Activated CD8-positive, alpha-beta T cell treated with anti-CD3 and anti-CD28 coated beads for 36 hours (primary cell): ENCODE measurements around the gene ECHDC3. TPM values are rescaled to one million over a fixed set of nuclear protein-coding genes. Genes with fewer than 3 reads are reported as not detected.

ENCODE experiments used
- ATAC-seq: fragments of 200-7000 bp; cut with Tn5 transposase; one replicate; pipeline ENCODE4 v1.10.0; 2021; ENCODE audit warnings: mild to moderate bottlenecking, moderate library complexity
- CTCF ChIA-PET: fragments of 350-600 bp; sonication (Branson Sonifier 250); formaldehyde crosslinking; loops from one replicate; lab custom pipeline; 2021; ENCODE audit warnings: antibody characterized with exemption; lab: Charles Lee
- POLR2A ChIA-PET: fragments of 350-600 bp; sonication (Branson Sonifier 250); formaldehyde crosslinking; loops from one replicate; lab custom pipeline; 2021; ENCODE audit warnings: antibody characterized with exemption; lab: Charles Lee
- DNase-seq: peaks from one replicate; pipeline ENCODE4 v3.0.0-alpha.2; 2020
- H3K27ac Mint-ChIP-seq: one replicate; pipeline ENCODE4 v1.8.0; 2021; ENCODE audit warnings: mild to moderate bottlenecking, mixed read lengths
- H3K27me3 Mint-ChIP-seq: one replicate; pipeline ENCODE4 v1.8.0; 2021; ENCODE audit warnings: mixed read lengths
- H3K36me3 Mint-ChIP-seq: one replicate; pipeline ENCODE4 v1.8.0; 2021; ENCODE audit warnings: low read depth, mixed read lengths
- H3K4me1 Mint-ChIP-seq: one replicate; pipeline ENCODE4 v1.8.0; 2021; ENCODE audit warnings: low read depth, mixed read lengths
- H3K4me3 Mint-ChIP-seq: one replicate; pipeline ENCODE4 v1.8.0; 2021; ENCODE audit warnings: mild to moderate bottlenecking, moderate library complexity, mixed read lengths
- H3K9me3 Mint-ChIP-seq: one replicate; pipeline ENCODE4 v1.8.0; 2021; ENCODE audit warnings: mixed read lengths
- CTCF ChIP-seq: fragments of 200-600 bp; IDR thresholded peaks from one replicate; pipeline ENCODE4 v1.8.0; 2022; ENCODE audit warnings: antibody characterized with exemption, mild to moderate bottlenecking
- intact Hi-C: fragments of 100-400 bp; cut with micrococcal nuclease; formaldehyde crosslinking; loops from one replicate; pipeline ENCODE4 v1.10.0; 2022
- total RNA-seq, 2 experiments: library from RNA; stranded (reverse); gene quantifications; one replicate each; pipeline ENCODE4 v1.2.3, GENCODE V29; 2021

Gene ECHDC3
- total RNA-seq, 2 experiments from 2014 or later = 1.1 to 1.7 TPM

DNA sequence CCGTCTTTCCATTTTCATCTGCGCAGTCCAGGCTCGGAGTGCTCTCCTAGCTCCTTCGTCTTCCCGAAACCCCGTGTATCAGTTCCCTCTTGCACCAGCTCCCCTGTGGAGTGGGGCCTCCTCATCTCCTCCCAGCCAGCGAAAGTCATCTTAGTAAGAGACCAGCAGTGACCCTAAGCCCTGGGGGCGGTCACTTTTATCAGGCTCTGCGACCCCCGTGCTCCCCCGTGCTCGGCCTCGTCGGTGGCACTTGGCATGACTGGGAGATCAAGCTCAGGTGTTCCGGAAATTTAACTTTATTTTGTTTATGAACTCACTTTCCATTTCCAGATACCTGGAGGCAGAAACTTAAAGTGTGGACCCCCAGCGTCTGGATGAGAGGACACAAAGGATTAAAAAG is 574 bp upstream of the ECHDC3 start:
- ChIA-PET CTCF (no interaction called here), POLR2A (no interaction called here)
- intact Hi-C loops = no loop called here
- Mint-ChIP-seq H3K4me1 (peaks cover 7% of the 10 kb centered on the region), H3K4me3 (peak overlapping the region; percentile 56), H3K27me3 (peaks cover 18% of the 10 kb centered on the region), H3K9me3 (no peaks in the 10 kb centered on the region), H3K27ac (no peak overlapping the region), H3K36me3 (no peaks in the 10 kb centered on the region)
- DNase-seq = no peak
- TF ChIP-seq CTCF = no peak
- no peak for ATAC-seq

- POLR2A ChIA-PET = interaction anchor here (0.6 to 0.7 kb wide), 2 partner anchors 139 to 228 kb away, joined by 3 to 4 read pairs; no protein-coding TSS in a partner anchor
- intact Hi-C loops = no loop called here
- CTCF ChIA-PET = interaction anchor here (1.3 to 2.9 kb wide), 2 partner anchors 14 to 16 kb away, joined by 3 to 12 read pairs; no protein-coding TSS in a partner anchor
- Mint-ChIP-seq H3K36me3 (no peaks in the 10 kb centered on the region), H3K9me3 (no peaks in the 10 kb centered on the region), H3K4me3 (peak overlapping the region; percentile 53), H3K4me1 (peaks cover 7% of the 10 kb centered on the region), H3K27ac (no peak overlapping the region), H3K27me3 (peaks cover 14% of the 10 kb centered on the region)
- no peak for TF ChIP-seq CTCF
- ATAC-seq (no peak), DNase-seq (no peak)
These were observed 657 bp downstream of the ECHDC3 start for GRCh38 chr10:11742779-11743298.

- POLR2A ChIA-PET = interaction anchor here (0.7 kb wide), 1 partner anchor 229 kb away, joined by 4 read pairs; no protein-coding TSS in a partner anchor
- intact Hi-C loops = no loop called here
These were observed 1.5 kb downstream of the ECHDC3 start for GRCh38 chr10:11743461-11744338.

GRCh38 chr10:11745045-11745444 is 2.9 kb downstream of the ECHDC3 start:
- no peak for ATAC-seq
- Mint-ChIP-seq H3K4me1 (peaks cover 7% of the 10 kb centered on the region), H3K27ac (no peak overlapping the region), H3K36me3 (no peaks in the 10 kb centered on the region), H3K9me3 (no peaks in the 10 kb centered on the region), H3K4me3 (no peak overlapping the region), H3K27me3 (peaks cover 12% of the 10 kb centered on the region)
- no peak for DNase-seq
- no peak for TF ChIP-seq CTCF
- ChIA-PET POLR2A (interaction anchor here (0.6 to 0.7 kb wide), 3 partner anchors 158 to 244 kb away, joined by 3 to 4 read pairs (median 3); no protein-coding TSS in a partner anchor), CTCF (interaction anchor here (2.9 kb wide), 1 partner anchor 12 kb away, joined by 12 read pairs; no protein-coding TSS in a partner anchor)
- intact Hi-C loops = no loop called here

More at GRCh38 chr10:11743461-11744338, 1.5 kb downstream of the ECHDC3 start:
- Mint-ChIP-seq H3K27me3 (peaks cover 12% of the 10 kb centered on the region), H3K36me3 (no peaks in the 10 kb centered on the region), H3K9me3 (no peaks in the 10 kb centered on the region), H3K27ac (no peak overlapping the region), H3K4me1 (peaks cover 7% of the 10 kb centered on the region), H3K4me3 (peak overlapping the region; percentile 53)
- CTCF ChIA-PET = interaction anchor here (1.3 to 2.9 kb wide), 2 partner anchors 13 to 15 kb away, joined by 3 to 12 read pairs; no protein-coding TSS in a partner anchor
- ATAC-seq (no peak), DNase-seq (no peak)
- TF ChIP-seq CTCF = no peak
